BJ (cell line): ENCODE measurements around the gene HOXB8. TPM values are rescaled to one million over a fixed set of nuclear protein-coding genes. Genes with fewer than 3 reads are reported as not detected.

Source experiments
- CTCF ChIA-PET: fragments of 350-600 bp; formaldehyde crosslinking; extraction: SDS; loops from one replicate; lab custom pipeline; 2021; ENCODE audit warnings: antibody characterized with exemption, inconsistent platforms; lab: Yijun Ruan, JAX
- POLR2A ChIA-PET: fragments of 300-600 bp; sonication (Branson Sonifier 250); formaldehyde crosslinking; extraction: SDS; loops from one replicate; lab custom pipeline; 2021; ENCODE audit warnings: antibody characterized with exemption; lab: Charles Lee
- DNase-seq: peaks from one replicate; pipeline ENCODE4 v3.0.0-alpha.2; 2011; ENCODE audit warnings: low read depth
- H3K27me3 ChIP-seq: 2 replicates; pipeline ENCODE4 v1.6.0; 2011; ENCODE audit warnings: low read length; ENCODE audit not compliant: control insufficient read depth, insufficient read depth
- H3K36me3 ChIP-seq: 2 replicates; pipeline ENCODE4 v1.5.1; 2011; ENCODE audit warnings: low read length; ENCODE audit not compliant: control insufficient read depth, insufficient read depth
- H3K4me3 ChIP-seq: 2 replicates; pipeline ENCODE4 v1.5.1; 2011; ENCODE audit warnings: low read depth, mild to moderate bottlenecking, control low read depth, low read length
- polyA plus RNA-seq: library from polyadenylated mRNA; depleted of rRNA; stranded (reverse); fragments of >200 nt; gene quantifications from 2 replicates; pipeline ENCODE4 v1.2.3, GENCODE V29; 2011
- TF ChIP-seq, protein P1 (sequence below): IDR thresholded peaks from 2 replicates; pipeline ENCODE4 v1.5.1; 2011; ENCODE audit warnings: low read depth, mild to moderate bottlenecking, control low read depth, inconsistent platforms, low read length, moderate library complexity; ENCODE audit not compliant: insufficient read depth

The HOXB8 gene
- polyA plus RNA-seq, 1 experiment: not detected

DNA sequence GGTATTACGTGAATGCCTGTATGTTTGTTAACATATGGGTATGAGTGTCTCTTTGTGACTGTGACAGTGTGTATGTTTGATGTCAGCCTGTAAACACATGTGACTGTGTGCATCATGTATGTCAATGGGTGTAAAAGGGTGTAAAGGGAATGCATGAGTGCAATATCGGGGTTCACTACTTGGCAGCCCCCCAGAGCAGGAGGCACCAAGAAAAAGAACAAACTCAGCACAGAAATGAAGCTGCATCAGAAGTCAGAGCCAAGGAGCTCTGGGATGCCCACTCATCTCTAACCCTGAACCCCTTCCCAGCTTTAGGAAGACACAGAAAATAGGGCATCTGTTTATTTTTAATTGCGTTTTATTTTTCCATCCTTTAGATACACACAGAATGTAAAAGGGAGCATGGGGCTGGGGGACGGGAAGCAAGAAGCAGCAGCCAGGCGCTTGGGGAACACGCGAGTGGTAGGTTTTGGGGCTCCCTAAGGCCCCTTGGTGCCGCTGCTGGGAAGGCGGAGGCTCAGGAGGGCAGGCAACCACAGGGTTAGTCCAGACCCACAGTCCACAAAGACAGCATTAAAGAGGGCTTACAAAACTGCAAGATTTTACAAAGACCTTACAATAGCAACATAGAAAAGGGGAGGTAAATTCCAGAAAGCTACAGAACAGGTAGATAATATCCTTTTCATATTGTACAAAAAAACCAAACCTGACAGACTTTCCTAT lies 8.0 kb downstream of the HOXB8 start:
- Histone ChIP-seq H3K36me3 (no peaks in the 10 kb centered on the region), H3K4me3 (no peak overlapping the region), H3K27me3 (peaks cover 91% of the 10 kb centered on the region)
- TF ChIP-seq, protein P1, sequence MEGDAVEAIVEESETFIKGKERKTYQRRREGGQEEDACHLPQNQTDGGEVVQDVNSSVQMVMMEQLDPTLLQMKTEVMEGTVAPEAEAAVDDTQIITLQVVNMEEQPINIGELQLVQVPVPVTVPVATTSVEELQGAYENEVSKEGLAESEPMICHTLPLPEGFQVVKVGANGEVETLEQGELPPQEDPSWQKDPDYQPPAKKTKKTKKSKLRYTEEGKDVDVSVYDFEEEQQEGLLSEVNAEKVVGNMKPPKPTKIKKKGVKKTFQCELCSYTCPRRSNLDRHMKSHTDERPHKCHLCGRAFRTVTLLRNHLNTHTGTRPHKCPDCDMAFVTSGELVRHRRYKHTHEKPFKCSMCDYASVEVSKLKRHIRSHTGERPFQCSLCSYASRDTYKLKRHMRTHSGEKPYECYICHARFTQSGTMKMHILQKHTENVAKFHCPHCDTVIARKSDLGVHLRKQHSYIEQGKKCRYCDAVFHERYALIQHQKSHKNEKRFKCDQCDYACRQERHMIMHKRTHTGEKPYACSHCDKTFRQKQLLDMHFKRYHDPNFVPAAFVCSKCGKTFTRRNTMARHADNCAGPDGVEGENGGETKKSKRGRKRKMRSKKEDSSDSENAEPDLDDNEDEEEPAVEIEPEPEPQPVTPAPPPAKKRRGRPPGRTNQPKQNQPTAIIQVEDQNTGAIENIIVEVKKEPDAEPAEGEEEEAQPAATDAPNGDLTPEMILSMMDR: no peak
- no peak for DNase-seq
- ChIA-PET POLR2A (no interaction called here), CTCF (interaction anchor here (0.7 to 4.7 kb wide), 5 partner anchors 11 to 272 kb away, joined by 3 to 27 read pairs (median 5); no protein-coding TSS in a partner anchor)

DNA sequence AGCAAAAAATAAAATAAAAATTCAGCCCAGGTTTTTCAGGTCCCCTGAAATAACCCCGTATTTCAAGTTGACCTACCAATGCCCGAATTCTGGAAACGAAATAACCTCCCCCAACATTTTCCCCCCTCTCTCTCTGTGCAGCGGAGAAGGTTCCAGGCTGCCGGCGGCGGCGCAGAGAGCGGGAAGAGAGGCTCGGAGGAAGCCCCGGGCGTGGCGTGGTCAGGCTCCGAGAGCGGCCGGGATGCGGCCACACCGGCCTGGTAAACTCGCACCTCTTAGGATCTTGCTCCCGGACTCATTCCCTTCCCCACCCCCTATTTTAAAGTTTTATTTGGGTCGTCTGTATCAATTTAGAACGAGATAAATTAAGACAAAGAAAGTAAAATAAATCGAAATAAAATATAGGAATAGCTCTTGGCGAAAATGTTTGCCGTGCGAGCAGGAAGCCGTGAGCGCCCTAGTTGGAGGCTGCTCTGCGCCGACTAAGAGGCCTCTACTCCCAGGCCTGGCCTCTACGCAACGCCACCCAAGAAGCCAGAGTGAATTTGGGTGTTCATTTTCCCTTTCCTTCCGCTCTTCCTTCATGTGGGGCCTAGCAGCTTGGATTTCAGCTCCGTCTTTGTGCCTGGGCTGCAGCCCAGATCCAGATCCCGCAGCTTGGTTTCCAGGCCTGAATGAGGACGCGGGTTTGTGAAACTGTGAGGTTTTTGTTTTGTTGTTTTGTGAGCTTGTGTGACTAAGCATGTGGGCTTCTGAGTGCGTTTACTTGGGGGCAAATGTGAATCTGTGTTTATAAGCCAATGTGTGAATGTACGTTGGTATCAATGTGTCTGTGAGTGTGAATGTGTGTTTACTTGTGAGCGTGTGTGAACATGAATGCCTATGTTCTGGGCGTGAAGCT lies 8.9 kb downstream of the HOXB8 start:
- CTCF ChIA-PET: interaction anchor here (0.8 to 4.7 kb wide), 6 partner anchors 11 to 271 kb away, joined by 3 to 27 read pairs (median 4); no protein-coding TSS in a partner anchor
- H3K27me3 ChIP-seq: peaks cover 92% of the 10 kb centered on the region
- no peak for DNase-seq
- no peak overlapping the region for H3K4me3 ChIP-seq
- no peaks in the 10 kb centered on the region for H3K36me3 ChIP-seq
- POLR2A ChIA-PET: no interaction called here
- TF ChIP-seq, protein P1: no peak

DNA sequence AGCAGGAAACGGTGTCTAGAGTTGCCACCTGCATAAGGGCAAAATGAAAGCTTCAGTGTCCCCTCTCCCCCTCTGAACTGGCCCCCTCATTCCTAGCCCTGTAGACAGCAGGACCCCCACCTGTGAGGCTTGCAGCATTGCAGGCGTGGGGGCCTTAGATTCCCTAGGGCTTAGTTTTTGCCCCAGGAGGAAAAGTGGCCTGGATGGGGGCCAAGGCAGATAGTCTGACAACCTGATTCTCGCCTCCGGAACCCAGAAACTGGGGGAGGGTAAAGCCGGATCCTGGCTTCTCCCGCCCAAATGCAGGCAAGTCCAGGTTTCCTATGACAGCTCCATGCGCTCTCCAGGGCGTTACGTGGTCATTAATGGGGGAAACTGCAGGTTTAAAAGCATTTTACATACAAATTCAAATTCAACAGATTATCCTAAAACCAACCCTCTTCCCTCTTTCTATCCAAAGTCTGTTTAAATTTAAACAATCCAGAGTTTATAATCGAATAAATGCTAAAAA lies 9.6 kb downstream of the HOXB8 start:
- Histone ChIP-seq H3K36me3 (no peaks in the 10 kb centered on the region), H3K27me3 (peaks cover 92% of the 10 kb centered on the region), H3K4me3 (no peak overlapping the region)
- DNase-seq: no peak
- TF ChIP-seq, protein P1: no peak
- POLR2A ChIA-PET: no interaction called here
- CTCF ChIA-PET: interaction anchor here (0.8 to 4.7 kb wide), 4 partner anchors 10 to 254 kb away, joined by 3 to 27 read pairs (median 4); no protein-coding TSS in a partner anchor

DNA sequence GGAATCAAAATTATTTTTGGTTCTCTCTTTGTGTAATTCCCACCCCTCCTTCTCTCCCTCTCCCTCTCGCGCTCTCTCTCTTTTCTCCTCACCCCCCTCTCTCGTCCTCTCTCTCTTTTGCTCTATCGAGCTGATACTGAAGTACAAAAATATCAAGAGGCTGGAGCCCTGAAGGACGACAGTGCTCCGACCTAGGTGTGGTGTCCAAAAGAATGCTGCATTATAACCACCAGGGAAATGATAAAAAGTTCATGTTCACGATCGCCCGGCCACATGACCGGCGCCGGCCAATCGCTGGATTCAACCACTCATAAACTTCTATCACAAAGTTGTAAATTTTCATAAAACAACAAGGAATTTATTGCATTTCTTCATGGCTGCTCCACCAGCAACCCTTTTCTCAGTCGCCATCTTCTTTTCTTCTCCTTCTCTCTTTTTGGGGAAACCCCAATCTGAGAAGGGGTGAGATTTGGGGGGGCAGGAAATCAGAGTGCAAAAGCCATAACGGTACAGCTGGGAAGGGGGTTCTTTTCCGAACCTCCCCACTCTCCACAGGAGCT lies 10.2 kb downstream of the HOXB8 start, which contains the start of gene HOXB6:
Gene HOXB6, minus strand, starts transcription at position 217 of the 560 bp plus-strand sequence. CDS start 6,836 bp downstream, outside the sequence.
- Histone ChIP-seq H3K4me3 (no peak within 1 kb of the TSS), H3K27me3 (peaks cover 92% of the 10 kb centered on the region), H3K36me3 (no peaks in the 10 kb centered on the region)
- POLR2A ChIA-PET: no interaction called here
- TF ChIP-seq, protein P1: no peak
- DNase-seq: no peak
- CTCF ChIA-PET: interaction anchor here (0.8 to 1.6 kb wide), 4 partner anchors 10 to 253 kb away, joined by 3 to 4 read pairs (median 4); no protein-coding TSS in a partner anchor
